ENCODE measurements around the gene TMEM270. TPM values are rescaled to one million over a fixed set of nuclear protein-coding genes. Genes with fewer than 3 reads are reported as not detected.

Gene TMEM270
- total RNA-seq, 1 donor from 2014 or later, result not detected

GRCh38 chr7:73838642-73839041 lies 22.3 kb upstream of the TMEM270 start:
- Histone ChIP-seq H3K4me3 (no peak overlapping the region), H3K9me3 (no peaks in the 10 kb centered on the region), H3K27me3 (no peaks in the 10 kb centered on the region), H3K27ac (no peak overlapping the region), H3K36me3 (no peaks in the 10 kb centered on the region), H3K4me1 (peaks cover 12% of the 10 kb centered on the region)
- ATAC-seq, result no peak
- intact Hi-C loops (cut with DNase I), result no loop called here
- no peak for TF ChIP-seq CTCF (IDR thresholded peaks at IDR 0.05)
- no peak for DNase-seq

GRCh38 chr7:73839290-73839689 lies 21.7 kb upstream of the TMEM270 start:
- Histone ChIP-seq H3K4me3 (no peak overlapping the region), H3K27ac (no peak overlapping the region), H3K9me3 (no peaks in the 10 kb centered on the region), H3K4me1 (peaks cover 19% of the 10 kb centered on the region), H3K27me3 (no peaks in the 10 kb centered on the region), H3K36me3 (no peaks in the 10 kb centered on the region)
- no peak for ATAC-seq
- TF ChIP-seq CTCF (IDR thresholded peaks at IDR 0.05), result no peak
- intact Hi-C loops (cut with DNase I), result no loop called here
- DNase-seq, result no peak

GRCh38 chr7:73839743-73840714 lies 20.9 kb upstream of the TMEM270 start:
- TF ChIP-seq CTCF (IDR thresholded peaks at IDR 0.05), result no peak
- ATAC-seq (no peak), DNase-seq (no peak)
- no peaks in the 10 kb centered on the region for H3K36me3 ChIP-seq
- no peak overlapping the region for H3K27ac ChIP-seq
- no peak overlapping the region for H3K4me3 ChIP-seq
- no peaks in the 10 kb centered on the region for H3K27me3 ChIP-seq
- intact Hi-C loops (cut with DNase I), result no loop called here
- H3K9me3 ChIP-seq, result no peaks in the 10 kb centered on the region
- H3K4me1 ChIP-seq, result peaks cover 19% of the 10 kb centered on the region

GRCh38 chr7:73840715-73841379 lies 20.1 kb upstream of the TMEM270 start:
- Histone ChIP-seq H3K27ac (no peak overlapping the region), H3K9me3 (no peaks in the 10 kb centered on the region), H3K36me3 (no peaks in the 10 kb centered on the region), H3K4me1 (peaks cover 19% of the 10 kb centered on the region), H3K27me3 (no peaks in the 10 kb centered on the region), H3K4me3 (no peak overlapping the region)
- no peak for TF ChIP-seq CTCF (IDR thresholded peaks at IDR 0.05)
- intact Hi-C loops (cut with DNase I), result no loop called here
- no peak for ATAC-seq
- no peak for DNase-seq

GRCh38 chr7:73841689-73842066 lies 19.3 kb upstream of the TMEM270 start:
- H3K4me3 ChIP-seq, result peak overlapping the region; percentile 64
- intact Hi-C loops (cut with DNase I), result no loop called here
- ATAC-seq (peak; percentile 5), DNase-seq (peak; percentile 69)
- no peaks in the 10 kb centered on the region for H3K9me3 ChIP-seq
- H3K27ac ChIP-seq, result no peak overlapping the region
- H3K27me3 ChIP-seq, result no peaks in the 10 kb centered on the region
- TF ChIP-seq CTCF (IDR thresholded peaks at IDR 0.05), result no peak
- peaks cover 19% of the 10 kb centered on the region for H3K4me1 ChIP-seq
- no peaks in the 10 kb centered on the region for H3K36me3 ChIP-seq
